IgD-negative memory B cell (primary cell): ENCODE results near the gene NTRK1. TPM values are rescaled to one million over a fixed set of nuclear protein-coding genes. Genes with fewer than 3 reads are reported as not detected.

Experiments
- H3K27ac Mint-ChIP-seq, 3 donors: one replicate each; pipeline ENCODE4 v1.8.0; 2020 to 2022; ENCODE audit warnings: mild to moderate bottlenecking in 3 of 3, mixed read lengths in 3 of 3, moderate library complexity in 1 of 3
- H3K27me3 Mint-ChIP-seq: one replicate; pipeline ENCODE4 v1.8.0; 2021; ENCODE audit warnings: mixed read lengths
- H3K36me3 Mint-ChIP-seq: one replicate; pipeline ENCODE4 v1.8.0; 2020; ENCODE audit warnings: mild to moderate bottlenecking, mixed read lengths
- H3K4me1 Mint-ChIP-seq, 3 donors: one replicate each; pipeline ENCODE4 v1.8.0; 2020 to 2022; ENCODE audit warnings: mixed read lengths in 3 of 3, mild to moderate bottlenecking in 1 of 3
- H3K4me3 Mint-ChIP-seq, 4 donors: one replicate each; pipeline ENCODE4 v1.8.0; 2020 to 2022; ENCODE audit warnings: mild to moderate bottlenecking in 4 of 4, mixed read lengths in 4 of 4, moderate library complexity in 3 of 4
- H3K9me3 Mint-ChIP-seq, 3 donors: one replicate each; pipeline ENCODE4 v1.8.0; 2020 to 2021; ENCODE audit warnings: mixed read lengths in 3 of 3, mild to moderate bottlenecking in 1 of 3
- polyA plus RNA-seq: library from polyadenylated mRNA; unstranded; fragments of 300-500 nt; fragmentation: Illumina TruSeq; gene quantifications from one replicate; pipeline ENCODE4 v1.2.3, GENCODE V29; 2021

The NTRK1 gene
- polyA plus RNA-seq, 1 donor from 2014 or later, result not detected

- H3K27ac Mint-ChIP-seq, result no peak overlapping the region
- H3K4me1 Mint-ChIP-seq, result no peaks in the 10 kb centered on the region
- H3K27me3 Mint-ChIP-seq, result peaks cover 15% of the 10 kb centered on the region
- no peaks in the 10 kb centered on the region for H3K36me3 Mint-ChIP-seq
- H3K9me3 Mint-ChIP-seq, result no peaks in the 10 kb centered on the region
- H3K4me3 Mint-ChIP-seq, result no peak overlapping the region
These were observed 32.1 kb upstream of the NTRK1 start for GRCh38 chr1:156828400-156829124.

- H3K4me1 Mint-ChIP-seq, result no peaks in the 10 kb centered on the region
- H3K36me3 Mint-ChIP-seq, result no peaks in the 10 kb centered on the region
- no peaks in the 10 kb centered on the region for H3K9me3 Mint-ChIP-seq
- H3K27me3 Mint-ChIP-seq, result peaks cover 28% of the 10 kb centered on the region
- H3K4me3 Mint-ChIP-seq, result no peak overlapping the region
- H3K27ac Mint-ChIP-seq, result peak overlapping the region in 1 of 3 donors; percentile 20
These were observed 28.2 kb upstream of the NTRK1 start for GRCh38 chr1:156832434-156832833.

- Mint-ChIP-seq H3K9me3 (no peaks in the 10 kb centered on the region), H3K4me3 (no peak overlapping the region), H3K27ac (no peak overlapping the region), H3K4me1 (no peaks in the 10 kb centered on the region), H3K27me3 (peaks cover 28% of the 10 kb centered on the region), H3K36me3 (no peaks in the 10 kb centered on the region)
These were observed 27.1 kb upstream of the NTRK1 start for GRCh38 chr1:156833603-156834002.

GRCh38 chr1:156834322-156834721, 26.3 kb upstream of the NTRK1 start:
- Mint-ChIP-seq H3K36me3 (no peaks in the 10 kb centered on the region), H3K4me1 (no peaks in the 10 kb centered on the region), H3K9me3 (no peaks in the 10 kb centered on the region), H3K27ac (no peak overlapping the region), H3K27me3 (peaks cover 28% of the 10 kb centered on the region), H3K4me3 (no peak overlapping the region)

- H3K27ac Mint-ChIP-seq, result no peak overlapping the region
- H3K4me1 Mint-ChIP-seq, result no peaks in the 10 kb centered on the region
- no peaks in the 10 kb centered on the region for H3K9me3 Mint-ChIP-seq
- peaks cover 36% of the 10 kb centered on the region for H3K27me3 Mint-ChIP-seq
- no peaks in the 10 kb centered on the region for H3K36me3 Mint-ChIP-seq
- H3K4me3 Mint-ChIP-seq, result no peak overlapping the region
These were observed 24.5 kb upstream of the NTRK1 start for GRCh38 chr1:156836041-156836654.

GRCh38 chr1:156836892-156837291, 23.8 kb upstream of the NTRK1 start:
- Mint-ChIP-seq H3K4me1 (no peaks in the 10 kb centered on the region), H3K27me3 (peaks cover 36% of the 10 kb centered on the region), H3K36me3 (no peaks in the 10 kb centered on the region), H3K4me3 (no peak overlapping the region), H3K27ac (peak overlapping the region in 1 of 3 donors; percentile 53), H3K9me3 (no peaks in the 10 kb centered on the region)

- H3K9me3 Mint-ChIP-seq, result peaks cover 0 to 2% (median 0%) of the 10 kb centered on the region in 3 donors
- peaks cover 39% of the 10 kb centered on the region for H3K27me3 Mint-ChIP-seq
- peak overlapping the region in 1 of 3 donors; percentile 39 for H3K27ac Mint-ChIP-seq
- no peak overlapping the region for H3K4me3 Mint-ChIP-seq
- no peaks in the 10 kb centered on the region for H3K36me3 Mint-ChIP-seq
- H3K4me1 Mint-ChIP-seq, result no peaks in the 10 kb centered on the region
These were observed 21.7 kb upstream of the NTRK1 start for GRCh38 chr1:156838972-156839371.

- no peak overlapping the region for H3K27ac Mint-ChIP-seq
- peaks cover 42% of the 10 kb centered on the region for H3K27me3 Mint-ChIP-seq
- H3K4me1 Mint-ChIP-seq, result no peaks in the 10 kb centered on the region
These were observed 21.1 kb upstream of the NTRK1 start for GRCh38 chr1:156839426-156840109.

GRCh38 chr1:156840186-156840897, 20.3 kb upstream of the NTRK1 start:
- Mint-ChIP-seq H3K36me3 (no peaks in the 10 kb centered on the region), H3K27ac (no peak overlapping the region), H3K4me3 (no peak overlapping the region), H3K4me1 (peaks cover 0 to 2% (median 0%) of the 10 kb centered on the region in 3 donors), H3K27me3 (peaks cover 45% of the 10 kb centered on the region), H3K9me3 (peaks cover 0 to 2% (median 0%) of the 10 kb centered on the region in 3 donors)

More at GRCh38 chr1:156839426-156840109, 21.1 kb upstream of the NTRK1 start:
- peaks cover 0 to 2% (median 0%) of the 10 kb centered on the region in 3 donors for H3K9me3 Mint-ChIP-seq
- no peaks in the 10 kb centered on the region for H3K36me3 Mint-ChIP-seq
- no peak overlapping the region for H3K4me3 Mint-ChIP-seq

GRCh38 chr1:156840898-156841279, 19.8 kb upstream of the NTRK1 start:
- Mint-ChIP-seq H3K27ac (no peak overlapping the region), H3K4me1 (peaks cover 0 to 5% (median 0%) of the 10 kb centered on the region in 3 donors), H3K36me3 (no peaks in the 10 kb centered on the region), H3K27me3 (peaks cover 46% of the 10 kb centered on the region), H3K4me3 (no peak overlapping the region), H3K9me3 (peaks cover 0 to 2% (median 0%) of the 10 kb centered on the region in 3 donors)

- H3K4me3 Mint-ChIP-seq, result no peak overlapping the region
- H3K9me3 Mint-ChIP-seq, result peaks cover 0 to 2% (median 0%) of the 10 kb centered on the region in 3 donors
- peaks cover 50% of the 10 kb centered on the region for H3K27me3 Mint-ChIP-seq
- H3K36me3 Mint-ChIP-seq, result no peaks in the 10 kb centered on the region
- H3K27ac Mint-ChIP-seq, result no peak overlapping the region
- peaks cover 0 to 5% (median 0%) of the 10 kb centered on the region in 3 donors for H3K4me1 Mint-ChIP-seq
These were observed 19.3 kb upstream of the NTRK1 start for GRCh38 chr1:156841295-156841855.

- H3K27ac Mint-ChIP-seq, result no peak overlapping the region
- peak overlapping the region in 1 of 4 donors; percentile 8 for H3K4me3 Mint-ChIP-seq
- H3K36me3 Mint-ChIP-seq, result no peaks in the 10 kb centered on the region
- H3K4me1 Mint-ChIP-seq, result peaks cover 0 to 6% (median 0%) of the 10 kb centered on the region in 3 donors
- H3K9me3 Mint-ChIP-seq, result peaks cover 0 to 2% (median 0%) of the 10 kb centered on the region in 3 donors
- H3K27me3 Mint-ChIP-seq, result peaks cover 54% of the 10 kb centered on the region
These were observed 17.9 kb upstream of the NTRK1 start for GRCh38 chr1:156842618-156843300.

GRCh38 chr1:156844102-156844501, 16.6 kb upstream of the NTRK1 start:
- H3K27me3 Mint-ChIP-seq, result peaks cover 64% of the 10 kb centered on the region
- peak overlapping the region in 1 of 4 donors; percentile 75 for H3K4me3 Mint-ChIP-seq
- H3K9me3 Mint-ChIP-seq, result peaks cover 0 to 2% (median 0%) of the 10 kb centered on the region in 3 donors
- no peaks in the 10 kb centered on the region for H3K36me3 Mint-ChIP-seq
- H3K4me1 Mint-ChIP-seq, result peaks cover 0 to 6% (median 0%) of the 10 kb centered on the region in 3 donors
- H3K27ac Mint-ChIP-seq, result peak overlapping the region in 1 of 3 donors; percentile 94

GRCh38 chr1:156844638-156845037, 16.0 kb upstream of the NTRK1 start:
- H3K4me1 Mint-ChIP-seq, result peaks cover 0 to 6% (median 1%) of the 10 kb centered on the region in 3 donors
- peak overlapping the region in 2 of 4 donors; percentile 8 to 43 for H3K4me3 Mint-ChIP-seq
- no peaks in the 10 kb centered on the region for H3K36me3 Mint-ChIP-seq
- peaks cover 0 to 2% (median 0%) of the 10 kb centered on the region in 3 donors for H3K9me3 Mint-ChIP-seq
- peaks cover 64% of the 10 kb centered on the region for H3K27me3 Mint-ChIP-seq
- H3K27ac Mint-ChIP-seq, result no peak overlapping the region
